Posterior cingulate gyrus (tissue), 11 donors: ENCODE results near the gene LRRN1.
"Not testable (repeated sequence)": the region's sequence is repeated elsewhere in the genome, so short reads cannot be mapped to it uniquely, and the experiment has no call there.

Source experiments
- DNase-seq, 10 donors: peaks; one replicate each; pipeline versions ENCODE4 v3.0.0 to v3.0.0-alpha.2; 2020 to 2021; ENCODE audit warnings: mixed read lengths in 3 of 10
- intact Hi-C: fragments of 100-400 bp; cut with DNase I; formaldehyde crosslinking; loops from one replicate; pipeline ENCODE4 v1.15.1; 2023

The LRRN1 gene

DNA sequence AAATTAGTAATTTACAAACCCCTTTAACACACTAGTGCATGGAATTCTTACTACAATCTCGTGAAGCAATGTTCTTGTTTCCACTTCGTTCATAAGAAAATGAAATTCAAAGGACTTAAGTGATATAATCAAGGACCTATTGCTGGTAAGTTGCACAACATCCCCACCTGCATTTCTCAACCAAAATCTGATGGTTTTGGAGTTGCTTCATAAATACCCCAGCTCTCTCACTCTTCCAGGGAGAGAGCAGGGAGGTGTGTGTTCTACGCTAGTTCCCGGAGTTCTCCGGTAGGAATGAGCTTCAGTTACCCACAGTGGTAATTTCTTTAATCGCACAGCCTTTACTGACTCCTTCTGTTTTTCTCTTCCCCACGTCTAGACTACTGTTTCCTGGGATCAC, 81.8 kb downstream of the LRRN1 start:
- intact Hi-C loops: no loop called here
- no peak for DNase-seq

DNA sequence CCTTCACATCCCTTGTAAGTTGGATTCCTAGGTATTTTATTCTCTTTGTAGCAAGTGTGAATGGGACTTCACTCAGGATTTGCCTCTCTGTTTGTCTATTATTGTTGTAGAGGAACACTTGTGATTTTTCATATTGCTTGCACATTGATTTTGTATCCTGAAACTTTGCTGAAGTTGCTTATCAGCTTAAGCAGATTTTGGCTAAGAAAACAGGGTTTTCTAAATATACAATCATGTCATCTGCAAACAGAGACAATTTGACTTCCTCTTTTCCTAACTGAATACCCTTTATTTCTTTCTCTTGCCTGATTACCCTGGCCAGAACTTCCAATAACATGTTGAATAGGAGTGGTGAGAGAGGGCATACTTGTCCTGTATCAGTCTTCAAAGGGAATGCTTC, 88.1 kb downstream of the LRRN1 start:
- DNase-seq, intact Hi-C loops: not testable (repeated sequence)

DNA sequence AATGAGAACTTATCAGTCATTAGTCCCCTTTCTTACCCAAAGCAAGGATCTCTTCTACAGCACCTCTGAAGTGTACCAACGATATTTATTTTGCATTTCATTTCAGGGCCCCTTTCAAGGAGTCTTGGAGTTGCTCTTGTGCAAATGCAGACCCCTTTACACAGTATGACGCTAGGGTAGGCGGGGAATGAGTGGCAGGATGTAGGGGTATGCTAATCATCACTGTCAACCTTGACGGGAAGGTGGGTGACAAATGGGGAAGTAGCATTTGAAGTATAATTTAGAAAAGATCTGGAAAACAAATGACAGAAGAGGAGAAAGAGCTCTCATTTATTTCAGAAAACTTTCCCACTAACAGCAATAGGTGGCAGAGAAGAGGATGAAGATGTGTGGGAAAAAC, 94.4 kb downstream of the LRRN1 start:
- intact Hi-C loops: no loop called here
- no peak for DNase-seq
